ENCODE data around the gene RASGRF2. TPM values are rescaled to one million over a fixed set of nuclear protein-coding genes. Genes with fewer than 3 reads are reported as not detected.

Gene RASGRF2
- total and polyA plus RNA-seq, 9 of the 15 experiments (the other 6 are each of a cell fraction or from before 2014, with no cell fraction given) = 0.01 to 0.22 (median 0.08) TPM; not detected in 2

GRCh38 chr5:81226286-81226685, 266.1 kb downstream of the RASGRF2 start:
- ATAC-seq = no peak
- Histone ChIP-seq H3K9ac (ENCODE audit: insufficient read depth in 1 of 2, low read depth in 2 of 2, low read length in 2 of 2) (no peak overlapping the region), H2AFZ (ENCODE audit: low read depth, low read length) (no peak overlapping the region), H3K9me1 (ENCODE audit: control insufficient read depth, insufficient read depth, low read length) (no peaks in the 10 kb centered on the region), H4K20me1 (replicated peaks; ENCODE audit: control insufficient read depth, insufficient read depth, low read length) (no peaks in the 10 kb centered on the region), H3K4me1 (replicated peaks in 1 of 2; ENCODE audit: control insufficient read depth in 2 of 2, insufficient read depth in 2 of 2, low read length in 2 of 2) (no peaks in the 10 kb centered on the region), H3K27me3 (ENCODE audit: control insufficient read depth in 2 of 2, insufficient read depth in 2 of 2, low read length in 2 of 2) (peaks cover 0 to 22% of the 10 kb centered on the region in 2 experiments; a peak in 3 of 5 replicates), H3K4me3 (no peak overlapping the region), H3K27ac (ENCODE audit: extremely low read depth, low read depth, low read length) (no peak overlapping the region), H3K4me2 (ENCODE audit: insufficient read depth, low read length) (no peak overlapping the region), H3K9me3 (replicated peaks; ENCODE audit: control insufficient read depth, insufficient read depth, low read depth, low read length) (no peaks in the 10 kb centered on the region), H3K79me2 (ENCODE audit: control insufficient read depth, insufficient read depth, low read length) (no peaks in the 10 kb centered on the region), H3K36me3 (ENCODE audit: control insufficient read depth, insufficient read depth, low read length) (no peaks in the 10 kb centered on the region)
- FAIRE-seq = no peak
- BruUV-seq (replicated peaks) = no TSS peak
- DNase-seq (ENCODE audit: extremely low read depth in 1 of 4, low spot score in 3 of 4) = no peak
- in situ Hi-C loops (cut with MboI) = no loop called here
- 5% methylated on average over 2 of the region's 2 CpGs for WGBS (ENCODE audit: insufficient coverage, low coverage, missing lambda C conversion rate)
- CTCF ChIA-PET (ENCODE audit: low intra/inter-chr PET ratio) = no interaction called here
- POLR2A ChIA-PET = interaction anchor here (0.5 kb wide), 1 partner anchor 595 kb away, joined by 4 read pairs; no protein-coding TSS in a partner anchor
- TF ChIP-seq, protein P1, sequence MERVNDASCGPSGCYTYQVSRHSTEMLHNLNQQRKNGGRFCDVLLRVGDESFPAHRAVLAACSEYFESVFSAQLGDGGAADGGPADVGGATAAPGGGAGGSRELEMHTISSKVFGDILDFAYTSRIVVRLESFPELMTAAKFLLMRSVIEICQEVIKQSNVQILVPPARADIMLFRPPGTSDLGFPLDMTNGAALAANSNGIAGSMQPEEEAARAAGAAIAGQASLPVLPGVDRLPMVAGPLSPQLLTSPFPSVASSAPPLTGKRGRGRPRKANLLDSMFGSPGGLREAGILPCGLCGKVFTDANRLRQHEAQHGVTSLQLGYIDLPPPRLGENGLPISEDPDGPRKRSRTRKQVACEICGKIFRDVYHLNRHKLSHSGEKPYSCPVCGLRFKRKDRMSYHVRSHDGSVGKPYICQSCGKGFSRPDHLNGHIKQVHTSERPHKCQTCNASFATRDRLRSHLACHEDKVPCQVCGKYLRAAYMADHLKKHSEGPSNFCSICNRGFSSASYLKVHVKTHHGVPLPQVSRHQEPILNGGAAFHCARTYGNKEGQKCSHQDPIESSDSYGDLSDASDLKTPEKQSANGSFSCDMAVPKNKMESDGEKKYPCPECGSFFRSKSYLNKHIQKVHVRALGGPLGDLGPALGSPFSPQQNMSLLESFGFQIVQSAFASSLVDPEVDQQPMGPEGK (CRISPR knock-in tag; IDR thresholded peaks at IDR 0.05; ENCODE audit: borderline replicate concordance) = no peak
- no peak for TF ChIP-seq SIN3B (IDR thresholded peaks at IDR 0.05; ENCODE audit: low read depth)
- TF ChIP-seq ZNF224 (CRISPR knock-in tag; IDR thresholded peaks at IDR 0.05) = no peak
- TF ChIP-seq, protein P2, sequence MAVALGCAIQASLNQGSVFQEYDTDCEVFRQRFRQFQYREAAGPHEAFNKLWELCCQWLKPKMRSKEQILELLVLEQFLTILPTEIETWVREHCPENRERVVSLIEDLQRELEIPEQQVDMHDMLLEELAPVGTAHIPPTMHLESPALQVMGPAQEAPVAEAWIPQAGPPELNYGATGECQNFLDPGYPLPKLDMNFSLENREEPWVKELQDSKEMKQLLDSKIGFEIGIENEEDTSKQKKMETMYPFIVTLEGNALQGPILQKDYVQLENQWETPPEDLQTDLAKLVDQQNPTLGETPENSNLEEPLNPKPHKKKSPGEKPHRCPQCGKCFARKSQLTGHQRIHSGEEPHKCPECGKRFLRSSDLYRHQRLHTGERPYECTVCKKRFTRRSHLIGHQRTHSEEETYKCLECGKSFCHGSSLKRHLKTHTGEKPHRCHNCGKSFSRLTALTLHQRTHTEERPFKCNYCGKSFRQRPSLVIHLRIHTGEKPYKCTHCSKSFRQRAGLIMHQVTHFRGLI (CRISPR knock-in tag; IDR thresholded peaks at IDR 0.05) = no peak
- TF ChIP-seq SAFB2 (IDR thresholded peaks at IDR 0.05; ENCODE audit: borderline replicate concordance, low read depth, low read length, severe bottlenecking) = no peak
- no peak for TF ChIP-seq IRF2 (CRISPR knock-in tag; IDR thresholded peaks at IDR 0.05)
- no peak for TF ChIP-seq ZNF57 (CRISPR knock-in tag; IDR thresholded peaks at IDR 0.05)
- TF ChIP-seq ZNF133 (CRISPR knock-in tag; IDR thresholded peaks at IDR 0.05) = no peak
- TF ChIP-seq KAT2B (IDR thresholded peaks at IDR 0.05; ENCODE audit: low read depth, low read length) = no peak
- no peak for TF ChIP-seq ZNF384 (IDR thresholded peaks at IDR 0.05; ENCODE audit: low read depth, low read length)
- TF ChIP-seq ZNF830 (CRISPR knock-in tag; IDR thresholded peaks at IDR 0.05) = no peak
- TF ChIP-seq MXD1 (CRISPR knock-in tag; IDR thresholded peaks at IDR 0.05; ENCODE audit: borderline replicate concordance, poor library complexity, severe bottlenecking) = no peak
- TF ChIP-seq FOS (IDR thresholded peaks at IDR 0.05; ENCODE audit: extremely low read depth, insufficient read length) = no peak
- no peak for TF ChIP-seq HNRNPUL1 (IDR thresholded peaks at IDR 0.05; ENCODE audit: low read length)
- TF ChIP-seq ZNF280A (IDR thresholded peaks at IDR 0.05; ENCODE audit: low read depth, partially characterized antibody) = no peak
- intact Hi-C loops (cut with micrococcal nuclease) = no loop called here

Measured in K562 (cell line).